Activated naive CD8-positive, alpha-beta T cell (primary cell): Measurements from ENCODE around the gene AGPAT3.

Source experiments
- H3K27ac Mint-ChIP-seq: one replicate; pipeline ENCODE4 v1.8.0; 2021; ENCODE audit warnings: mixed read lengths
- H3K27me3 Mint-ChIP-seq: one replicate; pipeline ENCODE4 v1.8.0; 2021; ENCODE audit warnings: mixed read lengths
- H3K36me3 Mint-ChIP-seq: one replicate; pipeline ENCODE4 v1.8.0; 2021; ENCODE audit warnings: mixed read lengths
- H3K4me1 Mint-ChIP-seq: one replicate; pipeline ENCODE4 v1.8.0; 2021; ENCODE audit warnings: low read depth, mixed read lengths
- H3K4me3 Mint-ChIP-seq: one replicate; pipeline ENCODE4 v1.8.0; 2021; ENCODE audit warnings: mild to moderate bottlenecking, mixed read lengths
- H3K9me3 Mint-ChIP-seq: one replicate; pipeline ENCODE4 v1.8.0; 2021; ENCODE audit warnings: low read depth, mixed read lengths

AGPAT3 gene

GRCh38 chr21:44003307-44003966, 138.4 kb downstream of the AGPAT3 start:
- Mint-ChIP-seq H3K27ac (no peak overlapping the region), H3K9me3 (no peaks in the 10 kb centered on the region), H3K4me1 (no peaks in the 10 kb centered on the region), H3K4me3 (no peak overlapping the region), H3K27me3 (no peaks in the 10 kb centered on the region), H3K36me3 (no peaks in the 10 kb centered on the region)

GRCh38 chr21:44005071-44005470, 140.0 kb downstream of the AGPAT3 start:
- H3K36me3 Mint-ChIP-seq, result no peaks in the 10 kb centered on the region
- no peaks in the 10 kb centered on the region for H3K27me3 Mint-ChIP-seq
- no peaks in the 10 kb centered on the region for H3K4me1 Mint-ChIP-seq
- H3K4me3 Mint-ChIP-seq, result no peak overlapping the region
- no peaks in the 10 kb centered on the region for H3K9me3 Mint-ChIP-seq
- H3K27ac Mint-ChIP-seq, result no peak overlapping the region

- Mint-ChIP-seq H3K9me3 (no peaks in the 10 kb centered on the region), H3K4me1 (peaks cover 3% of the 10 kb centered on the region), H3K4me3 (no peak overlapping the region), H3K27me3 (no peaks in the 10 kb centered on the region), H3K27ac (no peak overlapping the region), H3K36me3 (no peaks in the 10 kb centered on the region)
These were observed 140.6 kb downstream of the AGPAT3 start for GRCh38 chr21:44005593-44005992.

GRCh38 chr21:44006017-44006619, 141.1 kb downstream of the AGPAT3 start:
- Mint-ChIP-seq H3K9me3 (no peaks in the 10 kb centered on the region), H3K27ac (no peak overlapping the region), H3K4me3 (no peak overlapping the region), H3K36me3 (no peaks in the 10 kb centered on the region), H3K4me1 (peaks cover 7% of the 10 kb centered on the region), H3K27me3 (no peaks in the 10 kb centered on the region)

GRCh38 chr21:44006656-44007055, 141.6 kb downstream of the AGPAT3 start:
- no peak overlapping the region for H3K4me3 Mint-ChIP-seq
- H3K36me3 Mint-ChIP-seq, result no peaks in the 10 kb centered on the region
- no peaks in the 10 kb centered on the region for H3K27me3 Mint-ChIP-seq
- H3K4me1 Mint-ChIP-seq, result peaks cover 10% of the 10 kb centered on the region
- H3K9me3 Mint-ChIP-seq, result no peaks in the 10 kb centered on the region
- no peak overlapping the region for H3K27ac Mint-ChIP-seq

GRCh38 chr21:44010429-44010828, 145.4 kb downstream of the AGPAT3 start:
- Mint-ChIP-seq H3K27ac (peak overlapping the region; percentile 66), H3K4me1 (peaks cover 30% of the 10 kb centered on the region), H3K4me3 (no peak overlapping the region), H3K36me3 (peaks cover 2% of the 10 kb centered on the region), H3K9me3 (no peaks in the 10 kb centered on the region), H3K27me3 (no peaks in the 10 kb centered on the region)

- Mint-ChIP-seq H3K9me3 (no peaks in the 10 kb centered on the region), H3K27me3 (no peaks in the 10 kb centered on the region), H3K4me1 (peaks cover 37% of the 10 kb centered on the region), H3K27ac (peak overlapping the region; percentile 97), H3K4me3 (peak overlapping the region; percentile 92), H3K36me3 (peaks cover 2% of the 10 kb centered on the region)
These were observed 146.1 kb downstream of the AGPAT3 start for GRCh38 chr21:44011123-44011522.

GRCh38 chr21:44011579-44012473, 146.8 kb downstream of the AGPAT3 start, which contains the start of gene TRAPPC10:
TSS of gene TRAPPC10 (plus strand) at chr21:44012309. CDS start at chr21:44012494, 185 bp downstream.
- peaks cover 41% of the 10 kb centered on the region for H3K4me1 Mint-ChIP-seq
- H3K27ac Mint-ChIP-seq, result peak within 1 kb of the TSS; percentile 97
- H3K9me3 Mint-ChIP-seq, result no peaks in the 10 kb centered on the region
- peak within 1 kb of the TSS; percentile 93 for H3K4me3 Mint-ChIP-seq
- H3K27me3 Mint-ChIP-seq, result no peaks in the 10 kb centered on the region
- H3K36me3 Mint-ChIP-seq, result peaks cover 2% of the 10 kb centered on the region

GRCh38 chr21:44012474-44013379, 147.7 kb downstream of the AGPAT3 start:
- H3K9me3 Mint-ChIP-seq, result no peaks in the 10 kb centered on the region
- peaks cover 48% of the 10 kb centered on the region for H3K4me1 Mint-ChIP-seq
- H3K4me3 Mint-ChIP-seq, result peak overlapping the region; percentile 93
- H3K27me3 Mint-ChIP-seq, result no peaks in the 10 kb centered on the region
- H3K36me3 Mint-ChIP-seq, result peaks cover 2% of the 10 kb centered on the region
- H3K27ac Mint-ChIP-seq, result peak overlapping the region; percentile 95

GRCh38 chr21:44013380-44014088, 148.5 kb downstream of the AGPAT3 start:
- Mint-ChIP-seq H3K9me3 (no peaks in the 10 kb centered on the region), H3K36me3 (peaks cover 2% of the 10 kb centered on the region), H3K27ac (peak overlapping the region; percentile 95), H3K4me3 (peak overlapping the region; percentile 93), H3K27me3 (no peaks in the 10 kb centered on the region), H3K4me1 (peaks cover 54% of the 10 kb centered on the region)

GRCh38 chr21:44017601-44018000, 152.6 kb downstream of the AGPAT3 start:
- H3K27ac Mint-ChIP-seq, result peak overlapping the region; percentile 66
- H3K9me3 Mint-ChIP-seq, result no peaks in the 10 kb centered on the region
- H3K27me3 Mint-ChIP-seq, result no peaks in the 10 kb centered on the region
- H3K4me3 Mint-ChIP-seq, result peak overlapping the region; percentile 64
- H3K4me1 Mint-ChIP-seq, result peaks cover 79% of the 10 kb centered on the region
- H3K36me3 Mint-ChIP-seq, result peaks cover 2% of the 10 kb centered on the region

GRCh38 chr21:44018127-44018526, 153.1 kb downstream of the AGPAT3 start:
- Mint-ChIP-seq H3K27me3 (no peaks in the 10 kb centered on the region), H3K4me1 (peaks cover 82% of the 10 kb centered on the region), H3K4me3 (peak overlapping the region; percentile 64), H3K9me3 (no peaks in the 10 kb centered on the region), H3K36me3 (peaks cover 2% of the 10 kb centered on the region), H3K27ac (peak overlapping the region; percentile 66)

- Mint-ChIP-seq H3K36me3 (peaks cover 1% of the 10 kb centered on the region), H3K27me3 (no peaks in the 10 kb centered on the region), H3K27ac (peak overlapping the region; percentile 78), H3K9me3 (no peaks in the 10 kb centered on the region), H3K4me1 (peaks cover 80% of the 10 kb centered on the region), H3K4me3 (peak overlapping the region; percentile 62)
These were observed 154.0 kb downstream of the AGPAT3 start for GRCh38 chr21:44018813-44019567.
